Trophoblast cell (in vitro differentiated cells and primary cell): ENCODE measurements around the gene PTGES3L.

Experiments
- DNase-seq, 2 donors: peaks; one replicate each; pipeline ENCODE4 v3.0.0-alpha.2; 2016
- H2AFZ ChIP-seq: 2 replicates; pipeline ENCODE4 v1.6.1; 2013; ENCODE audit warnings: low read length, moderate library complexity, mild to moderate bottlenecking; ENCODE audit not compliant: insufficient read depth, poor library complexity
- H2AK5ac ChIP-seq: 2 replicates; pipeline ENCODE4 v1.6.1; 2013; ENCODE audit warnings: mild to moderate bottlenecking, low read length
- H2BK120ac ChIP-seq: 2 replicates; pipeline ENCODE4 v1.6.1; 2013; ENCODE audit warnings: low read length, mild to moderate bottlenecking, moderate library complexity; ENCODE audit not compliant: insufficient read depth, poor library complexity
- H2BK12ac ChIP-seq: 2 replicates; pipeline ENCODE4 v1.6.1; 2013; ENCODE audit warnings: mild to moderate bottlenecking, low read length, moderate library complexity
- H2BK5ac ChIP-seq: 2 replicates; pipeline ENCODE4 v1.6.1; 2013; ENCODE audit warnings: low read length, low read depth, moderate library complexity, mild to moderate bottlenecking; ENCODE audit not compliant: poor library complexity
- H3K14ac ChIP-seq: 2 replicates; pipeline ENCODE4 v1.6.1; 2013; ENCODE audit warnings: mild to moderate bottlenecking, low read length
- H3K18ac ChIP-seq: 2 replicates; pipeline ENCODE4 v1.6.1; 2013; ENCODE audit warnings: mild to moderate bottlenecking, low read length
- H3K23ac ChIP-seq: 2 replicates; pipeline ENCODE4 v1.6.1; 2013; ENCODE audit warnings: low read length
- H3K27ac ChIP-seq: 2 replicates; pipeline ENCODE4 v1.5.1; 2013; ENCODE audit warnings: low read depth, mild to moderate bottlenecking, inconsistent platforms, low read length, moderate library complexity
- H3K27me3 ChIP-seq: 2 replicates; pipeline ENCODE4 v1.6.1; 2013; ENCODE audit warnings: inconsistent platforms, mild to moderate bottlenecking, low read length, moderate library complexity; ENCODE audit not compliant: insufficient read depth
- H3K36me3 ChIP-seq, 2 experiments: 1 replicate in 1 of 2; 2 replicates in 1 of 2; pipeline ENCODE4 v1.6.1; 2013; ENCODE audit warnings: low read length in 2 of 2, mild to moderate bottlenecking in 2 of 2, moderate library complexity in 1 of 2; ENCODE audit not compliant: insufficient read depth in 2 of 2, control insufficient read depth in 1 of 2
- H3K4ac ChIP-seq: 2 replicates; pipeline ENCODE4 v1.6.1; 2013; ENCODE audit warnings: low read depth, mild to moderate bottlenecking, low read length, moderate library complexity
- H3K4me1 ChIP-seq, 2 experiments: 1 replicate in 1 of 2; 2 replicates in 1 of 2; pipeline ENCODE4 v1.6.1; 2013; ENCODE audit warnings: low read length in 2 of 2, mild to moderate bottlenecking in 2 of 2, moderate library complexity in 1 of 2; ENCODE audit not compliant: insufficient read depth in 2 of 2, control insufficient read depth in 1 of 2
- H3K4me2 ChIP-seq: 2 replicates; pipeline ENCODE4 v1.6.1; 2013; ENCODE audit warnings: inconsistent platforms, mild to moderate bottlenecking, low read length, moderate library complexity
- H3K4me3 ChIP-seq: 2 replicates; pipeline ENCODE4 v1.5.1; 2013; ENCODE audit warnings: mild to moderate bottlenecking, low read depth, low read length, inconsistent platforms
- H3K79me1 ChIP-seq: one replicate; pipeline ENCODE4 v1.6.1; 2013; ENCODE audit warnings: low read length
- H3K79me2 ChIP-seq: 2 replicates; pipeline ENCODE4 v1.6.1; 2013; ENCODE audit warnings: low read length, mild to moderate bottlenecking; ENCODE audit not compliant: control insufficient read depth, insufficient read depth, poor library complexity
- H3K9ac ChIP-seq: 2 replicates; pipeline ENCODE4 v1.6.1; 2013; ENCODE audit warnings: mild to moderate bottlenecking, low read length
- H3K9me3 ChIP-seq: 2 replicates; pipeline ENCODE4 v1.6.1; 2013; ENCODE audit warnings: low read depth, mild to moderate bottlenecking, control low read depth, inconsistent platforms, low read length; ENCODE audit not compliant: insufficient read depth
- H4K12ac ChIP-seq: 2 replicates; pipeline ENCODE4 v1.6.1; 2013; ENCODE audit warnings: low read depth, mild to moderate bottlenecking, low read length, moderate library complexity
- H4K8ac ChIP-seq: 2 replicates; pipeline ENCODE4 v1.6.1; 2013; ENCODE audit warnings: low read depth, mild to moderate bottlenecking, low read length, moderate library complexity
- H4K91ac ChIP-seq: one replicate; pipeline ENCODE4 v1.6.1; 2013; ENCODE audit warnings: low read depth, mild to moderate bottlenecking, low read length, moderate library complexity
- WGBS: extraction: QIAGEN DNeasy Blood & Tissue Kit; methylation state at CpG from one replicate; pipeline ENCODE4 v1.1.7; 2013; ENCODE audit warnings: missing lambda C conversion rate; ENCODE audit not compliant: insufficient read length, insufficient coverage; ENCODE audit errors: extremely low coverage; 5-methylcytosine and 5-hydroxymethylcytosine counted together

PTGES3L gene

DNA sequence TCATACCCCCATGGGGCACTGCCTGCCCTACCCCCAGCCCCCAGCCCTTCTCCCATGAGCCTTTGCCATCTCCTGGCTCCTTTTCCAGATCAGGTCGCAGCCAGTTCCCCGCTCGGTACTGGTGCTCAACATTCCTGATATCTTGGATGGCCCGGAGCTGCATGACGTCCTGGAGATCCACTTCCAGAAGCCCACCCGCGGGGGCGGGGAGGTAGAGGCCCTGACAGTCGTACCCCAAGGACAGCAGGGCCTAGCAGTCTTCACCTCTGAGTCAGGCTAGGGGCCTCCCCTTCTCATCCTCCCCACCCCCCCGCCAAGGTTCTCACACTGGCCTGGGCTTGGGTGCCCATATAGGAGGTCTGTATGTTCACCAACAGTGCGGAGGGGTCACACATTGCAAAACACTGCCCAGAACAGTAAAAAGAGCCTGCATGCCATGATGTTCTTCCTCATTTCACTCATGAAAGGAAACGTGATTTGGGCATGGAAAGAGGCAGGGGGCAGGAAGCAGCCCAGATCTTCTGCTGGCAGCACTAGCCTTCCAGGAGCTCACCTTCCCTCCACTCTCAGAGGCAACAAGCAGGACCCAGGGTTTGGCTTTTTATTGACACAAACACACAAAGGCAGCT lies 34.3 kb upstream of the PTGES3L start:
- H3K36me3 ChIP-seq = peaks cover 37 to 43% of the 10 kb centered on the region in 2 experiments
- peaks cover 2% of the 10 kb centered on the region for H3K9me3 ChIP-seq
- H3K4me1 ChIP-seq = peaks cover 6 to 8% of the 10 kb centered on the region in 2 experiments
- H2BK5ac ChIP-seq = no peak overlapping the region
- H4K8ac ChIP-seq = no peak overlapping the region
- H2AK5ac ChIP-seq = no peak overlapping the region
- H3K27ac ChIP-seq = no peak overlapping the region
- no peak overlapping the region for H2AFZ ChIP-seq
- no peak overlapping the region for H4K12ac ChIP-seq
- no peak for DNase-seq
- no peak overlapping the region for H3K18ac ChIP-seq
- WGBS = no CpG with 5 or more reads among the region's 12 CpGs
- H4K91ac ChIP-seq = no peak overlapping the region
- H3K27me3 ChIP-seq = no peaks in the 10 kb centered on the region
- no peak overlapping the region for H3K9ac ChIP-seq
- H3K14ac ChIP-seq = no peak overlapping the region
- H2BK12ac ChIP-seq = no peak overlapping the region
- H3K4ac ChIP-seq = no peak overlapping the region
- H3K23ac ChIP-seq = no peak overlapping the region
- H3K4me2 ChIP-seq = no peak overlapping the region
- H2BK120ac ChIP-seq = no peak overlapping the region
- H3K4me3 ChIP-seq = no peak overlapping the region
- no peaks in the 10 kb centered on the region for H3K79me2 ChIP-seq
- H3K79me1 ChIP-seq = no peaks in the 10 kb centered on the region

DNA sequence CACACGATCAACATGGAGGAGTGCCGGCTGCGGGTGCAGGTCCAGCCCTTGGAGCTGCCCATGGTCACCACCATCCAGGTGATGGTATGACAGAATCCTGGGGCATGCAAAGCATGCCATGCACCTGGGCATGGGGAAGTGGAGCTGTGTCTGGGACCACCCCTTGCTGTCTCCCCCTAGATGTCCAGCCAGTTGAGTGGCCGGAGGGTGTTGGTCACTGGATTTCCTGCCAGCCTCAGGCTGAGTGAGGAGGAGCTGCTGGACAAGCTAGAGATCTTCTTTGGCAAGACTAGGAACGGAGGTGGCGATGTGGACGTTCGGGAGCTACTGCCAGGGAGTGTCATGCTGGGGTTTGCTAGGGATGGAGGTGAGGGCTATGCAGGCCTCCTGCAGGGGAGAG lies 33.4 kb upstream of the PTGES3L start:
- no peak overlapping the region for H3K4me3 ChIP-seq

DNA sequence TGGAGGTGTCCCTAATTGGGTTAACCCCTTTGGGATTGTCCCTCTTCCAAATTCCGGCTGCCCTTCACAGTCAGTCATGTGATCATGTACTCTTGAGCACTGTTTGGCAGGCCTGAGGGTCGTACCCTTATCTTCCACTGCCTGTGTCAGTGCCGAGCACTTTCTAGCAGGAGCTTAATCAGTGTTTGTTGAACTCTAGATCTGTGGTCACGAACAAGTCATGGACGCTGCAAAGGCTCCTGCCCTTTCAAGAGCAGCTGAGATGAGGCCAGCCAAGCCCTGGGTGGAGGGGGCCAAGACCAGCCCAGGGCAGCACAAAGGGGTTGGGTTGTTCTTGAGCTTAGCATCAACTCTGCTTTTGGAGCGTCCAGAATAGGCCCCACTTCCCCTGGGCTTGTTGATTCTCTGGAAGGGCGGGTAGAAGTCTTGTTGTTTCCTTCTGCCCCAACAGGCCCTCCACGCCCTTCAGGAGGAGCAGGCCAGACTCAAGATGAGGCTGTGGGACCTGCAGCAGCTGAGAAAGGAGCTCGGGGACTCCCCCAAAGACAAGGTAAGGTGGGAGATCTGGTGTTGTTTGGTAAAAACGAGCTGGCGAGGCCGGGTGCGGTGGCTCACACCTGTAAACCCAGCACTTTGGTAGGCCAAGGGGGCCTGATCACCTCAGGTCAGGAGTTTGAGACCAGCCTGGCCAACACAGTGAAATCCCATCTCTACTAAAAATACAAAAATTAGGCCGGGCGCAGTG lies 32.0 kb upstream of the PTGES3L start:
- Histone ChIP-seq H4K8ac (no peak overlapping the region), H3K79me1 (no peaks in the 10 kb centered on the region), H3K4me2 (no peak overlapping the region), H2BK5ac (no peak overlapping the region), H3K4me3 (no peak overlapping the region), H3K4me1 (peaks cover 0 to under 1% of the 10 kb centered on the region in 2 experiments), H3K4ac (no peak overlapping the region), H2BK12ac (no peak overlapping the region), H3K36me3 (peaks cover 26 to 31% of the 10 kb centered on the region in 2 experiments), H4K12ac (no peak overlapping the region), H3K9ac (no peak overlapping the region), H3K18ac (no peak overlapping the region), H3K27me3 (no peaks in the 10 kb centered on the region), H3K23ac (no peak overlapping the region), H3K79me2 (no peaks in the 10 kb centered on the region), H4K91ac (no peak overlapping the region), H2AFZ (no peak overlapping the region), H2AK5ac (no peak overlapping the region), H3K27ac (no peak overlapping the region), H3K9me3 (peaks cover 2% of the 10 kb centered on the region), H2BK120ac (no peak overlapping the region), H3K14ac (no peak overlapping the region)
- DNase-seq = no peak
- no CpG with 5 or more reads among the region's 15 CpGs for WGBS

More for the DNA sequence above, 33.4 kb upstream of the PTGES3L start:
- no CpG with 5 or more reads among the region's 8 CpGs for WGBS
- no peak overlapping the region for H2AFZ ChIP-seq
- no peak overlapping the region for H3K23ac ChIP-seq
- H4K12ac ChIP-seq = no peak overlapping the region
- H3K79me1 ChIP-seq = no peaks in the 10 kb centered on the region
- H2BK120ac ChIP-seq = no peak overlapping the region
- H2BK12ac ChIP-seq = no peak overlapping the region
- no peak overlapping the region for H3K4me2 ChIP-seq
- peaks cover 34 to 39% of the 10 kb centered on the region in 2 experiments for H3K36me3 ChIP-seq
- H3K27ac ChIP-seq = no peak overlapping the region
- no peak overlapping the region for H3K18ac ChIP-seq
- peaks cover 2 to 4% of the 10 kb centered on the region in 2 experiments for H3K4me1 ChIP-seq
- no peaks in the 10 kb centered on the region for H3K79me2 ChIP-seq
- H3K4ac ChIP-seq = no peak overlapping the region
- H2AK5ac ChIP-seq = no peak overlapping the region
- DNase-seq = peak in 1 of 2 donors; percentile 26
- H4K91ac ChIP-seq = no peak overlapping the region
- H3K9ac ChIP-seq = no peak overlapping the region
- no peak overlapping the region for H2BK5ac ChIP-seq
- H3K27me3 ChIP-seq = no peaks in the 10 kb centered on the region
- H3K14ac ChIP-seq = no peak overlapping the region
- peaks cover 2% of the 10 kb centered on the region for H3K9me3 ChIP-seq
- no peak overlapping the region for H4K8ac ChIP-seq

DNA sequence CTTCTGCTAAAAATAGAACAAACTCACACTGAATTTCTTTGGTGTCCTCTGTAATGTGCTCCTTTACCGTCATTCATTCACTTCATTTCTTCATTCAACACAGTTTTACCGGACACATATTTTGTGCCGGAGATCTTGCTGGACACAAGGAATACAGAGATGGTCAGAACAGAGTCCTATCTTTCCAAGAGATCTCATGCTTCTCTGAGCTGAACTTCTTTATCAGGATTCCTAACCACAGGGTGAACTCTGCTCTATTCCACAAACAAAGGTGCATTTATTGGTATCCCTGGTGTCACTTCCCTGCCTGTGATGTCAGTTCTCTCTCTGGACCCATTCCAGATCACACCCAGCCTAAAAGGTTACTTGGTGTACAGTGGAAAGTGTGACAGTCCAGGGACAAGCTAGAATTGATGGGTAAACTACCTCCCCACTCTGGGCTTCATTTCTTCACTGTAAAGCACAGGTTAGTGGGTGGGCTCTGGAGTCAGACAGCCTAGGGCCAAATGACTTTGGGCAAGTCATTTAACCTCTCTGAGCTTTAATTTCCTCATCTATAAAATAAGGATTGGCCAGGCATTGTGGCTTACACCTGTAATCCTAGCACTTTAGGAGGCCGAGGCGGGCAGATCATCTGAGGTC lies 30.9 kb upstream of the PTGES3L start:
- peaks cover 2% of the 10 kb centered on the region for H3K9me3 ChIP-seq
- no peak overlapping the region for H3K18ac ChIP-seq
- no CpG with 5 or more reads among the region's 5 CpGs for WGBS
- no peak overlapping the region for H3K4ac ChIP-seq
- no peak overlapping the region for H3K14ac ChIP-seq
- no peak overlapping the region for H2BK12ac ChIP-seq
- no peak overlapping the region for H3K4me3 ChIP-seq
- H2BK120ac ChIP-seq = no peak overlapping the region
- no peak overlapping the region for H3K27ac ChIP-seq
- H4K91ac ChIP-seq = no peak overlapping the region
- no peak overlapping the region for H2AK5ac ChIP-seq
- H3K36me3 ChIP-seq = peaks cover 17 to 22% of the 10 kb centered on the region in 2 experiments
- no peak overlapping the region for H4K8ac ChIP-seq
- H3K27me3 ChIP-seq = no peaks in the 10 kb centered on the region
- no peaks in the 10 kb centered on the region for H3K79me1 ChIP-seq
- H2AFZ ChIP-seq = no peak overlapping the region
- H3K23ac ChIP-seq = no peak overlapping the region
- peaks cover 0 to 3% of the 10 kb centered on the region in 2 experiments for H3K4me1 ChIP-seq
- no peak overlapping the region for H3K4me2 ChIP-seq
- no peak overlapping the region for H3K9ac ChIP-seq
- no peaks in the 10 kb centered on the region for H3K79me2 ChIP-seq
- peak in 1 of 2 donors; percentile 46 for DNase-seq
- no peak overlapping the region for H4K12ac ChIP-seq
- no peak overlapping the region for H2BK5ac ChIP-seq
